ENCODE data around the gene HRH2.

The HRH2 gene

DNA sequence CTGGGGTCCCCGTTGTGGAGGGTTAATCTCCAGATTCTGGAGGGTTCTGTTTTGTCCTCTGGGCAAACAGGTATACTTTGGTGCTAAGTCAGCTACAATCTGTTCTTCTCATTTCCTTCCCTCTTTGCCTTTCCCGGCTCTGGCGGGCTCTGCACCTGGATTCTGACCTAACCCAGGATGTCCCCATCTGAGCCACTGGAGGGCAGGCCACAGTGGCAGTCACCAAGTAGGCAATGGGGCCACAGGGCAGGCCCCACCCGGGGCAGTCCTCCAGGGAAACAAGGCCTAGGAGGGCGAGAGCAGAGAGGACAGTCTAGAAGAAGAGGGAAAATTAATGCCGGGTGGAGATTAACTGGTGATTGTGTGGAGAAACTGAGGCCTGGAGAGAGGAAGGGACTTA, 40.4 kb upstream of the HRH2 start:
- DNase-seq (ENCODE audit: low read depth), result no peak
- TF ChIP-seq, protein P1, sequence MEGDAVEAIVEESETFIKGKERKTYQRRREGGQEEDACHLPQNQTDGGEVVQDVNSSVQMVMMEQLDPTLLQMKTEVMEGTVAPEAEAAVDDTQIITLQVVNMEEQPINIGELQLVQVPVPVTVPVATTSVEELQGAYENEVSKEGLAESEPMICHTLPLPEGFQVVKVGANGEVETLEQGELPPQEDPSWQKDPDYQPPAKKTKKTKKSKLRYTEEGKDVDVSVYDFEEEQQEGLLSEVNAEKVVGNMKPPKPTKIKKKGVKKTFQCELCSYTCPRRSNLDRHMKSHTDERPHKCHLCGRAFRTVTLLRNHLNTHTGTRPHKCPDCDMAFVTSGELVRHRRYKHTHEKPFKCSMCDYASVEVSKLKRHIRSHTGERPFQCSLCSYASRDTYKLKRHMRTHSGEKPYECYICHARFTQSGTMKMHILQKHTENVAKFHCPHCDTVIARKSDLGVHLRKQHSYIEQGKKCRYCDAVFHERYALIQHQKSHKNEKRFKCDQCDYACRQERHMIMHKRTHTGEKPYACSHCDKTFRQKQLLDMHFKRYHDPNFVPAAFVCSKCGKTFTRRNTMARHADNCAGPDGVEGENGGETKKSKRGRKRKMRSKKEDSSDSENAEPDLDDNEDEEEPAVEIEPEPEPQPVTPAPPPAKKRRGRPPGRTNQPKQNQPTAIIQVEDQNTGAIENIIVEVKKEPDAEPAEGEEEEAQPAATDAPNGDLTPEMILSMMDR (conservative IDR thresholded peaks at IDR 0.05; ENCODE audit: low read depth, low read length), result no peak
- H3K4me3 ChIP-seq (ENCODE audit: low read length), result no peak overlapping the region

DNA sequence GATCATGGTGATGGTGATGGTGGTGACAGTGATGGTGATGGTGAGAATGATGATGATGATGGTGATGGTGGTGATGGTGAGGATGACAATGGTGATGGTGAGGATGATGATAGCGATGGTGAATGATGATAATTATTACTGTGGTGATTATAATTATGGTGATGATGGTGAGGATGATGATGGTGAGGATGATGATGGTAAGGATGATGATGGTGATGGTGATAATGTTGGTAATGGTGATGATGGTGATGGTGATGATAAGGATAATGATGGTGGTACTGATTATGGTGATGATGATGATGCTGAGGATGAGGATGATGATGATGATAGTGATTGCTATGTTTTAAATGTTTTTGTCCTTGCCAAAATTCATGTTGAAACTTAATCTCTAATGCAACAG, 37.3 kb upstream of the HRH2 start:
- DNase-seq (ENCODE audit: low read depth), result no peak
- TF ChIP-seq, protein P1 (conservative IDR thresholded peaks at IDR 0.05; ENCODE audit: low read depth, low read length), result no peak
- H3K4me3 ChIP-seq (ENCODE audit: low read length), result no peak overlapping the region

GRCh38 chr5:175621971-175622370, 35.9 kb upstream of the HRH2 start:
- no peak overlapping the region for H3K4me3 ChIP-seq (ENCODE audit: low read length)
- TF ChIP-seq, protein P1 (conservative IDR thresholded peaks at IDR 0.05; ENCODE audit: low read depth, low read length), result no peak
- no peak for DNase-seq (ENCODE audit: low read depth)

DNA sequence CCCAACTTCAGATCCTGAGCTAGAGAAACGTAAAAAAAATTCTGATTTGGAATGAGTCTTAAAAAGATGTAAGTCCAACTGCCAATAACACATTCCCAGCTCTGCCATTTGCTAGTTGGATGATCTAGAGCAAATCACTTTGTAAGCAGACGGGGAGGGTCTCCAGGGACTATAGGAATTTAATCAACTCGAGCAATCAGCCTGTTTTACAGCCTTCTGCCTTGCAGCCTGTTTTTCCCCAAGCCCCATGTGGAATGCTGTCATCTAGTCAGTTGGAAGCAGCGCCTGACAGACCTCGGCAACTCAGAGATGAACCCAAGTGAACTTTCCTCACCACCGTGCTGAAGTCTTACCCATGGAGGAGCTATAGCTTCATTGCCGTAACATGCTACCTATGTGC, 34.8 kb upstream of the HRH2 start:
- no peak for DNase-seq (ENCODE audit: low read depth)
- TF ChIP-seq, protein P1 (conservative IDR thresholded peaks at IDR 0.05; ENCODE audit: low read depth, low read length), result no peak
- no peak overlapping the region for H3K4me3 ChIP-seq (ENCODE audit: low read length)

DNA sequence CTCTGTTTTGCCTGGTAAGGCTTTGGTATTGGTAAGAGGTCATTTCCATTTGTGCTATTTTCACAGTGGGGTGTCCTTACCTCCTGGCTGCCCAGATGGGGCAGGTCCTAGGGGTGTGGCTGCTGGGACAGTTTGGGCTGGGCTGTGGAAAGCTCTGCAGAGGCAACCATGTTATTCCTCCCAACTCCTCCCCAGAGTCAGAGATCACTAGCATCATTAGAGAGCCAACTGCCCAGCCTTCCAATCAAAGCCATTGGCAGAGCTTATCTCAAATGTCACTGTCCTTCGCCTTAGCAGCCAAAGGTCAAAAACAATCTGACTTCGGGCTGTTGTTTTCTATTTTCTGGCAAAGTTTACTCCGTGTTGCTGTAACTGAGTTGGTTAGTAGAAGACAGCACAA, 33.6 kb upstream of the HRH2 start:
- TF ChIP-seq, protein P1 (conservative IDR thresholded peaks at IDR 0.05; ENCODE audit: low read depth, low read length), result no peak
- no peak for DNase-seq (ENCODE audit: low read depth)
- no peak overlapping the region for H3K4me3 ChIP-seq (ENCODE audit: low read length)

DNA sequence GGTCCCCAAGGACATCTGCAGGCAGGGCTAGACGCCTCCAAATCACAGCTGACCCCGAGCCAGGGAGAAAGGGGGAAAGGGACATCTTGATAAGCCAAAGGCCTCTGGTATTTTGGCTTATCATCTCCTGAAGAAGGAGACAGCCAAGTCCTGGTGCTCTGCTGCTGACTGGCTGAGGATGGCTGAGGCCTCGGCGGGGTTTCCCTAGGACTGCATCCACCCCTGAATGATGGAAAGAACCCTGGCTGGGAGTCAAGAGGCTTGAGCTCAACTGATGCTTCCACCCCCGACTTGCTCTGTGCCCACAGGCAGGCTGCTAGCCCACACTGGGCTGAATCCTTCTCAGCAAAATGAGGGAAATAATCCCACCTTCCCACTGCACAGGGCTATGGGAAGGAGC, 30.9 kb upstream of the HRH2 start:
- TF ChIP-seq, protein P1 (conservative IDR thresholded peaks at IDR 0.05; ENCODE audit: low read depth, low read length), result no peak
- no peak for DNase-seq (ENCODE audit: low read depth)
- H3K4me3 ChIP-seq (ENCODE audit: low read length), result no peak overlapping the region

GRCh38 chr5:175627739-175628138, 30.1 kb upstream of the HRH2 start:
- no peak overlapping the region for H3K4me3 ChIP-seq (ENCODE audit: low read length)
- TF ChIP-seq, protein P1 (conservative IDR thresholded peaks at IDR 0.05; ENCODE audit: low read depth, low read length), result no peak
- no peak for DNase-seq (ENCODE audit: low read depth)

Data from retinal pigment epithelial cell (primary cell).